HG02610 (cell line): ENCODE measurements around the gene C12orf42.

Experiments
- ATAC-seq: cut with Tn5 transposase; IDR thresholded peaks from one replicate; pipeline ENCODE4 v1.9.1; 2021; ENCODE audit warnings: mild to moderate bottlenecking, moderate library complexity; ENCODE audit not compliant: unreplicated experiment

C12orf42 gene

GRCh38 chr12:103350116-103350515, 145.7 kb downstream of the C12orf42 start:
- no peak for ATAC-seq

- ATAC-seq, result no peak
Observed at GRCh38 chr12:103348935-103349334, 146.8 kb downstream of the C12orf42 start.

GRCh38 chr12:103336940-103337339, 158.8 kb downstream of the C12orf42 start:
- no peak for ATAC-seq

GRCh38 chr12:103334466-103334865, 161.3 kb downstream of the C12orf42 start:
- no peak for ATAC-seq

GRCh38 chr12:103333676-103334075, 162.1 kb downstream of the C12orf42 start:
- no peak for ATAC-seq

GRCh38 chr12:103331643-103332042, 164.1 kb downstream of the C12orf42 start:
- no peak for ATAC-seq

- no peak for ATAC-seq
Observed at GRCh38 chr12:103330672-103331071, 165.1 kb downstream of the C12orf42 start.

- no peak for ATAC-seq
Observed at GRCh38 chr12:103327676-103328075, 168.1 kb downstream of the C12orf42 start.

- ATAC-seq, result no peak
Observed at GRCh38 chr12:103326190-103326589, 169.6 kb downstream of the C12orf42 start.

- ATAC-seq, result no peak
Observed at GRCh38 chr12:103318566-103318965, 177.2 kb downstream of the C12orf42 start.

GRCh38 chr12:103317220-103317619, 178.5 kb downstream of the C12orf42 start:
- ATAC-seq, result no peak

GRCh38 chr12:103314786-103315185, 181.0 kb downstream of the C12orf42 start:
- no peak for ATAC-seq

- ATAC-seq, result no peak
Observed at GRCh38 chr12:103313894-103314293, 181.9 kb downstream of the C12orf42 start.

- no peak for ATAC-seq
Observed at GRCh38 chr12:103312742-103313354, 182.9 kb downstream of the C12orf42 start.

- no peak for ATAC-seq
Observed at GRCh38 chr12:103310546-103311270, 185.1 kb downstream of the C12orf42 start.

GRCh38 chr12:103308396-103308795, 187.4 kb downstream of the C12orf42 start:
- no peak for ATAC-seq

- ATAC-seq, result no peak
Observed at GRCh38 chr12:103303484-103303883, 192.3 kb downstream of the C12orf42 start.

GRCh38 chr12:103301642-103302591, 193.9 kb downstream of the C12orf42 start:
- no peak for ATAC-seq

- ATAC-seq, result no peak
Observed at GRCh38 chr12:103288016-103288415, 207.8 kb downstream of the C12orf42 start.

GRCh38 chr12:103282124-103282523, 213.6 kb downstream of the C12orf42 start:
- ATAC-seq, result no peak

- peak; percentile 96 for ATAC-seq
Observed at GRCh38 chr12:103279444-103279843, 216.3 kb downstream of the C12orf42 start.
